K562 (cell line): ENCODE measurements around the gene NKX6-2. TPM values are rescaled to one million over a fixed set of nuclear protein-coding genes. Genes with fewer than 3 reads are reported as not detected.

Source experiments
- BHLHE40 ChIP-seq: IDR thresholded peaks from 2 replicates; pipeline ENCODE4 v1.6.1; 2011; ENCODE audit warnings: low read length, improper control_type of control experiment
- CGGBP1 ChIP-seq: fragments of 250-450 bp; sonication (Bioruptor Pico); IDR thresholded peaks from 2 replicates; pipeline ENCODE4 v1.9.0; 2021; ENCODE audit warnings: mild to moderate bottlenecking
- DACH1 ChIP-seq: fragments of 450-650 bp; IDR thresholded peaks from 2 replicates; pipeline ENCODE4 v1.6.1; 2018; ENCODE audit not compliant: partially characterized antibody
- RBBP5 ChIP-seq: fragments of 200-600 bp; sonication (generic); IDR thresholded peaks from 2 replicates; pipeline ENCODE4 v1.6.1; 2012; ENCODE audit warnings: borderline replicate concordance, mild to moderate bottlenecking, low read length, control low read depth, inconsistent platforms; ENCODE audit not compliant: insufficient read depth, poor library complexity, severe bottlenecking
- ZNF12 ChIP-seq: sonication (generic); formaldehyde crosslinking; IDR thresholded peaks from 2 replicates; pipeline ENCODE4 v1.4.0; 2020; ENCODE audit warnings: mild to moderate bottlenecking, missing genetic modification reagents
- ZNF77 ChIP-seq: fragments of 250-450 bp; sonication (Bioruptor Pico); IDR thresholded peaks from 2 replicates; pipeline ENCODE4 v1.5.0; 2020
- polyA plus RNA-seq, 8 experiments: library from polyadenylated mRNA; depleted of rRNA in 4 of 8; stranded (reverse) in 5 of 8; unstranded in 3 of 8; fragments of >200 nt; fragmentation: Nextera tagmentation in 2 of 8; fragmentation: Illumina TruSeq in 1 of 8; extraction: Ambion mirVana in 2 of 8; extraction: Trizol in 1 of 8; gene quantifications; 2 replicates each; pipeline versions ENCODE4 v1.2.1 to v1.2.3, GENCODE V29; 2011 to 2014; ENCODE audit warnings: inconsistent platforms in 1 of 8, missing spikeins in 1 of 8
- total RNA-seq, 7 experiments: library from RNA; depleted of rRNA in 6 of 7; stranded (reverse); fragments of >200 nt in 6 of 7; fragmentation: Illumina TruSeq in 2 of 7; extraction: Trizol in 2 of 7; gene quantifications; 2 replicates each; pipeline versions ENCODE4 v1.2.1 to v1.2.3, GENCODE V29; 2011 to 2021; ENCODE audit warnings: low replicate concordance in 1 of 7
- TF ChIP-seq, protein P1 (sequence below): fragments of 200-600 bp; sonication (generic); IDR thresholded peaks from one replicate; pipeline ENCODE4 v1.6.1; 2012; ENCODE audit warnings: mild to moderate bottlenecking, low read depth, low read length, inconsistent platforms

NKX6-2 gene
- total and polyA plus RNA-seq, 9 of the 15 experiments (the other 6 are each of a cell fraction or from before 2014, with no cell fraction given) = 1.0 to 1.6 TPM; not detected in 7

DNA sequence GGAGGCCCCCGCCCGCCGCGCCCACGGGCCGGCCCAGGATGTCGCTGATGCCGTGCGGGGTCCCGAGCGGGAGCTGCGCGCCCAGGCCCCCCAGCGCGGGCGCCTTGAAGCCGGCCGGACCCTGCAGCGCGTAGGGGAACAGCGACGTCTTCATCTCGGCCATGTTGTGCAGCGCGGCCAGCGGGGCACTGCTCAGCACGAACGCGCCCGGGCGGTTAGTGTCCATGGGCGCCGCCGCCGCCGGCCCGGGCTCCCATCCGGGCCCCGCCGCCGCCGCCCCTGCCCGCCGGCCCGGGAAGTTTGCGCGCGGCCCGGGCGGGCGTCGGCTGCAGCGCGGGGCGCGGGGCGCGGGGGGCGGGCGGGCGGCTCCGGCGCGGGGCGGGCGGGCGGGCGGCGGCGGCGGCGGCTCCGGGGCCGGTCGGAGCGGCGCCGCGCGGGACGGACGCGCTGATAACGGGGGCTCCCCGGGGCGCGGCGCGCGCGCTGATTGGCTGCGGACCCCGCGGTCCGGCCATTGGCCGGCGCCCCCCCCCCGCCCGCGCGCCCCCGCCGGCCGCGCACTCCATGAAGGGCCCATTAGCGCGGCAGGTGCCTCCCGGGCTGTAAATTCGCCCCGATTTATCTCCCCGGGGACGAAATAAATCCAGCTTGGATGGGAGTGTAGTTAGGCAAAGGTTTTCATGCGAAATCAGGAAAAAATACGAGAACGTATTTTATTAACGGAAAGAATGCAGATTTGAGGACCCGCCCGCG lies at the start of gene NKX6-2 (continued):
- no peak for TF ChIP-seq RBBP5
- TF ChIP-seq DACH1 = no peak
- TF ChIP-seq CGGBP1 = no peak
- no peak for TF ChIP-seq ZNF77 (CRISPR knock-in tag)
- no peak for TF ChIP-seq ZNF12 (CRISPR knock-in tag)
- TF ChIP-seq BHLHE40 = no peak
- TF ChIP-seq, protein P1, sequence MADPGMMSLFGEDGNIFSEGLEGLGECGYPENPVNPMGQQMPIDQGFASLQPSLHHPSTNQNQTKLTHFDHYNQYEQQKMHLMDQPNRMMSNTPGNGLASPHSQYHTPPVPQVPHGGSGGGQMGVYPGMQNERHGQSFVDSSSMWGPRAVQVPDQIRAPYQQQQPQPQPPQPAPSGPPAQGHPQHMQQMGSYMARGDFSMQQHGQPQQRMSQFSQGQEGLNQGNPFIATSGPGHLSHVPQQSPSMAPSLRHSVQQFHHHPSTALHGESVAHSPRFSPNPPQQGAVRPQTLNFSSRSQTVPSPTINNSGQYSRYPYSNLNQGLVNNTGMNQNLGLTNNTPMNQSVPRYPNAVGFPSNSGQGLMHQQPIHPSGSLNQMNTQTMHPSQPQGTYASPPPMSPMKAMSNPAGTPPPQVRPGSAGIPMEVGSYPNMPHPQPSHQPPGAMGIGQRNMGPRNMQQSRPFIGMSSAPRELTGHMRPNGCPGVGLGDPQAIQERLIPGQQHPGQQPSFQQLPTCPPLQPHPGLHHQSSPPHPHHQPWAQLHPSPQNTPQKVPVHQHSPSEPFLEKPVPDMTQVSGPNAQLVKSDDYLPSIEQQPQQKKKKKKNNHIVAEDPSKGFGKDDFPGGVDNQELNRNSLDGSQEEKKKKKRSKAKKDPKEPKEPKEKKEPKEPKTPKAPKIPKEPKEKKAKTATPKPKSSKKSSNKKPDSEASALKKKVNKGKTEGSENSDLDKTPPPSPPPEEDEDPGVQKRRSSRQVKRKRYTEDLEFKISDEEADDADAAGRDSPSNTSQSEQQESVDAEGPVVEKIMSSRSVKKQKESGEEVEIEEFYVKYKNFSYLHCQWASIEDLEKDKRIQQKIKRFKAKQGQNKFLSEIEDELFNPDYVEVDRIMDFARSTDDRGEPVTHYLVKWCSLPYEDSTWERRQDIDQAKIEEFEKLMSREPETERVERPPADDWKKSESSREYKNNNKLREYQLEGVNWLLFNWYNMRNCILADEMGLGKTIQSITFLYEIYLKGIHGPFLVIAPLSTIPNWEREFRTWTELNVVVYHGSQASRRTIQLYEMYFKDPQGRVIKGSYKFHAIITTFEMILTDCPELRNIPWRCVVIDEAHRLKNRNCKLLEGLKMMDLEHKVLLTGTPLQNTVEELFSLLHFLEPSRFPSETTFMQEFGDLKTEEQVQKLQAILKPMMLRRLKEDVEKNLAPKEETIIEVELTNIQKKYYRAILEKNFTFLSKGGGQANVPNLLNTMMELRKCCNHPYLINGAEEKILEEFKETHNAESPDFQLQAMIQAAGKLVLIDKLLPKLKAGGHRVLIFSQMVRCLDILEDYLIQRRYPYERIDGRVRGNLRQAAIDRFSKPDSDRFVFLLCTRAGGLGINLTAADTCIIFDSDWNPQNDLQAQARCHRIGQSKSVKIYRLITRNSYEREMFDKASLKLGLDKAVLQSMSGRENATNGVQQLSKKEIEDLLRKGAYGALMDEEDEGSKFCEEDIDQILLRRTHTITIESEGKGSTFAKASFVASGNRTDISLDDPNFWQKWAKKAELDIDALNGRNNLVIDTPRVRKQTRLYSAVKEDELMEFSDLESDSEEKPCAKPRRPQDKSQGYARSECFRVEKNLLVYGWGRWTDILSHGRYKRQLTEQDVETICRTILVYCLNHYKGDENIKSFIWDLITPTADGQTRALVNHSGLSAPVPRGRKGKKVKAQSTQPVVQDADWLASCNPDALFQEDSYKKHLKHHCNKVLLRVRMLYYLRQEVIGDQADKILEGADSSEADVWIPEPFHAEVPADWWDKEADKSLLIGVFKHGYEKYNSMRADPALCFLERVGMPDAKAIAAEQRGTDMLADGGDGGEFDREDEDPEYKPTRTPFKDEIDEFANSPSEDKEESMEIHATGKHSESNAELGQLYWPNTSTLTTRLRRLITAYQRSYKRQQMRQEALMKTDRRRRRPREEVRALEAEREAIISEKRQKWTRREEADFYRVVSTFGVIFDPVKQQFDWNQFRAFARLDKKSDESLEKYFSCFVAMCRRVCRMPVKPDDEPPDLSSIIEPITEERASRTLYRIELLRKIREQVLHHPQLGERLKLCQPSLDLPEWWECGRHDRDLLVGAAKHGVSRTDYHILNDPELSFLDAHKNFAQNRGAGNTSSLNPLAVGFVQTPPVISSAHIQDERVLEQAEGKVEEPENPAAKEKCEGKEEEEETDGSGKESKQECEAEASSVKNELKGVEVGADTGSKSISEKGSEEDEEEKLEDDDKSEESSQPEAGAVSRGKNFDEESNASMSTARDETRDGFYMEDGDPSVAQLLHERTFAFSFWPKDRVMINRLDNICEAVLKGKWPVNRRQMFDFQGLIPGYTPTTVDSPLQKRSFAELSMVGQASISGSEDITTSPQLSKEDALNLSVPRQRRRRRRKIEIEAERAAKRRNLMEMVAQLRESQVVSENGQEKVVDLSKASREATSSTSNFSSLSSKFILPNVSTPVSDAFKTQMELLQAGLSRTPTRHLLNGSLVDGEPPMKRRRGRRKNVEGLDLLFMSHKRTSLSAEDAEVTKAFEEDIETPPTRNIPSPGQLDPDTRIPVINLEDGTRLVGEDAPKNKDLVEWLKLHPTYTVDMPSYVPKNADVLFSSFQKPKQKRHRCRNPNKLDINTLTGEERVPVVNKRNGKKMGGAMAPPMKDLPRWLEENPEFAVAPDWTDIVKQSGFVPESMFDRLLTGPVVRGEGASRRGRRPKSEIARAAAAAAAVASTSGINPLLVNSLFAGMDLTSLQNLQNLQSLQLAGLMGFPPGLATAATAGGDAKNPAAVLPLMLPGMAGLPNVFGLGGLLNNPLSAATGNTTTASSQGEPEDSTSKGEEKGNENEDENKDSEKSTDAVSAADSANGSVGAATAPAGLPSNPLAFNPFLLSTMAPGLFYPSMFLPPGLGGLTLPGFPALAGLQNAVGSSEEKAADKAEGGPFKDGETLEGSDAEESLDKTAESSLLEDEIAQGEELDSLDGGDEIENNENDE = no peak
